Neural progenitor cell (in vitro differentiated cells): ENCODE data around the gene DUSP6. TPM values are rescaled to one million over a fixed set of nuclear protein-coding genes. Genes with fewer than 3 reads are reported as not detected.

Experiments used
- DNase-seq: peaks from one replicate; pipeline ENCODE4 v3.0.0-alpha.2; 2016; ENCODE audit warnings: low spot score
- H2AFZ ChIP-seq: fragments of 200-600 bp; sonication (generic); replicated peaks from 2 replicates; pipeline ENCODE4 v1.6.1; 2016; ENCODE audit warnings: antibody characterized with exemption
- H3F3A ChIP-seq: fragments of 200-600 bp; sonication (generic); 2 replicates; pipeline ENCODE4 v1.6.1; 2016; ENCODE audit warnings: antibody characterized with exemption, low read depth
- H3K27ac ChIP-seq: fragments of 200-600 bp; sonication (generic); 2 replicates; pipeline ENCODE4 v1.5.1; 2016; ENCODE audit warnings: mild to moderate bottlenecking
- H3K27me3 ChIP-seq: fragments of 200-600 bp; sonication (generic); 2 replicates; pipeline ENCODE4 v1.6.1; 2016; ENCODE audit warnings: mild to moderate bottlenecking, moderate library complexity
- H3K36me3 ChIP-seq: fragments of 200-600 bp; sonication (generic); 2 replicates; pipeline ENCODE4 v1.5.1; 2016
- H3K4me1 ChIP-seq: fragments of 200-600 bp; sonication (generic); 2 replicates; pipeline ENCODE4 v1.6.1; 2016; ENCODE audit warnings: mixed run types
- H3K4me2 ChIP-seq: fragments of 200-600 bp; sonication (generic); 2 replicates; pipeline ENCODE4 v1.6.1; 2016
- H3K4me3 ChIP-seq: fragments of 200-600 bp; sonication (generic); 2 replicates; pipeline ENCODE4 v1.5.1; 2016
- H3K79me2 ChIP-seq: fragments of 200-600 bp; sonication (generic); 2 replicates; pipeline ENCODE4 v1.6.1; 2016; ENCODE audit warnings: low read depth
- H3K9ac ChIP-seq: fragments of 200-600 bp; sonication (generic); 2 replicates; pipeline ENCODE4 v1.6.1; 2016
- H3K9me3 ChIP-seq: fragments of 200-600 bp; sonication (generic); 2 replicates; pipeline ENCODE4 v1.5.1; 2016; ENCODE audit warnings: low read depth
- H4K20me1 ChIP-seq: fragments of 200-600 bp; sonication (generic); 2 replicates; pipeline ENCODE4 v1.6.1; 2016; ENCODE audit warnings: low read depth
- H3K27ac Mint-ChIP-seq: 3 replicates; pipeline ENCODE4 v1.8.0; 2021; ENCODE audit warnings: mixed read lengths
- H3K27me3 Mint-ChIP-seq: 2 replicates; pipeline ENCODE4 v1.8.0; 2022; ENCODE audit warnings: low read depth, mild to moderate bottlenecking, inconsistent platforms, moderate library complexity, mixed read lengths; ENCODE audit not compliant: insufficient read depth
- H3K36me3 Mint-ChIP-seq: 3 replicates; pipeline ENCODE4 v1.8.0; 2021; ENCODE audit warnings: mixed read lengths
- H3K4me1 Mint-ChIP-seq: 3 replicates; pipeline ENCODE4 v1.8.0; 2021; ENCODE audit warnings: mixed read lengths
- H3K4me3 Mint-ChIP-seq: 3 replicates; pipeline ENCODE4 v1.8.0; 2021; ENCODE audit warnings: mild to moderate bottlenecking, moderate library complexity, mixed read lengths
- H3K9me3 Mint-ChIP-seq: 3 replicates; pipeline ENCODE4 v1.8.0; 2020; ENCODE audit warnings: mixed read lengths
- EZH2 ChIP-seq: fragments of 200-600 bp; sonication (generic); IDR thresholded peaks from 2 replicates; pipeline ENCODE4 v1.6.1; 2017; ENCODE audit warnings: antibody characterized with exemption, mild to moderate bottlenecking, moderate library complexity
- EZH2phosphoT487 ChIP-seq: fragments of 200-600 bp; sonication (generic); IDR thresholded peaks from 2 replicates; pipeline ENCODE4 v1.6.1; 2017; ENCODE audit warnings: antibody characterized with exemption
- total RNA-seq: library from RNA; depleted of rRNA; stranded (reverse); fragments of >200 nt; gene quantifications from 2 replicates; pipeline ENCODE4 v1.2.3, GENCODE V29; 2015; ENCODE audit warnings: low replicate concordance
- TF ChIP-seq, protein P1 (sequence below): fragments of 200-600 bp; sonication (generic); IDR thresholded peaks from 2 replicates; pipeline ENCODE4 v1.5.1; 2017; ENCODE audit warnings: antibody characterized with exemption, mild to moderate bottlenecking

The DUSP6 gene
- total RNA-seq, 1 donor from 2014 or later: 12.5 TPM

DNA sequence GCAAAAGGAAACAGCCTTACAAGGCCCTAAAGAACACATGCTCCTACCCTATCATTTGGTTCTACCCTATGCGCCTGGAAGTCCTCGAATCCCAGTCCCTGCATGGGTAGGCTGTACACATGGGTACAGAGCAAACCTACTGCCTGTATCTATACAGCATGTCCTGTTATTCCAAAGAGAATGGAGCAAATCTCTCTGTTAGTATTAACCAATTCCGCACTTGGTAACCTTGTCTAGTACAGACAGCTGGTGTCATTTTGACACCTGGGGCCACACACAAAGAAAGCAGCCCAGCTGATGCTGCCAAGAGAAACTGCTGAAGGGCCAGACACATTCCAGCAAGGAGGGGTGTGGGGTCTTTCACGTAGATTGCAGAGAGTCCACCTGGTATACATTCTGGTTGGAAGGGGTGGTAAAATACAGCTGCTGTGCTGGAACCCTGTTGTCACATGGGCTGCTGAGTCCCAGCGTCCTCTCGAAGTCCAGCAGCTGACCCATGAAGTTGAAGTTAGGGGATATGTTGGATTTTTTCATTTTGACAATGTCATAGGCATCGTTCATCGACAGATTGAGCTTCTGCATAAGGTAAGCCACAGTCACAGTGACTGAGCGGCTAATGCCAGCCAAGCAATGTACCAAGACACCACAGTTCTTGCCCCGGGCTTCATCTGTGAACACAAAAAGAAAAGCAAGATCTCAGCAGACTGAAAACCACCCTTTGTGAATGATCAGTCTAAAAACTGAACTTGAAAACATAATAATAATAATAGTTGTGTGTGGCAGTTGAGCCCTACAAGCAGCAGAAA lies 3.2 kb downstream of the DUSP6 start:
- Mint-ChIP-seq H3K36me3 (peaks cover 30% of the 10 kb centered on the region), H3K27ac (peak overlapping the region; percentile 11), H3K9me3 (no peaks in the 10 kb centered on the region), H3K4me1 (peaks cover 55% of the 10 kb centered on the region), H3K27me3 (peaks cover 11% of the 10 kb centered on the region), H3K4me3 (peak overlapping the region; percentile 97)
- Histone ChIP-seq H4K20me1 (peaks cover 51% of the 10 kb centered on the region), H3K4me1 (peaks cover 66% of the 10 kb centered on the region), H3K4me3 (peak overlapping the region; percentile 68), H3K9me3 (no peaks in the 10 kb centered on the region), H3K4me2 (peak overlapping the region; percentile 97), H3F3A (peaks cover 84% of the 10 kb centered on the region), H3K79me2 (peaks cover 31% of the 10 kb centered on the region), H3K9ac (no peak overlapping the region), H3K27me3 (peaks cover 51% of the 10 kb centered on the region), H2AFZ (no peak overlapping the region), H3K27ac (no peak overlapping the region), H3K36me3 (no peaks in the 10 kb centered on the region)
- peak; percentile 30 for DNase-seq
- no peak for TF ChIP-seq EZH2
- TF ChIP-seq EZH2phosphoT487: no peak
- TF ChIP-seq, protein P1, sequence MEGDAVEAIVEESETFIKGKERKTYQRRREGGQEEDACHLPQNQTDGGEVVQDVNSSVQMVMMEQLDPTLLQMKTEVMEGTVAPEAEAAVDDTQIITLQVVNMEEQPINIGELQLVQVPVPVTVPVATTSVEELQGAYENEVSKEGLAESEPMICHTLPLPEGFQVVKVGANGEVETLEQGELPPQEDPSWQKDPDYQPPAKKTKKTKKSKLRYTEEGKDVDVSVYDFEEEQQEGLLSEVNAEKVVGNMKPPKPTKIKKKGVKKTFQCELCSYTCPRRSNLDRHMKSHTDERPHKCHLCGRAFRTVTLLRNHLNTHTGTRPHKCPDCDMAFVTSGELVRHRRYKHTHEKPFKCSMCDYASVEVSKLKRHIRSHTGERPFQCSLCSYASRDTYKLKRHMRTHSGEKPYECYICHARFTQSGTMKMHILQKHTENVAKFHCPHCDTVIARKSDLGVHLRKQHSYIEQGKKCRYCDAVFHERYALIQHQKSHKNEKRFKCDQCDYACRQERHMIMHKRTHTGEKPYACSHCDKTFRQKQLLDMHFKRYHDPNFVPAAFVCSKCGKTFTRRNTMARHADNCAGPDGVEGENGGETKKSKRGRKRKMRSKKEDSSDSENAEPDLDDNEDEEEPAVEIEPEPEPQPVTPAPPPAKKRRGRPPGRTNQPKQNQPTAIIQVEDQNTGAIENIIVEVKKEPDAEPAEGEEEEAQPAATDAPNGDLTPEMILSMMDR: no peak

DNA sequence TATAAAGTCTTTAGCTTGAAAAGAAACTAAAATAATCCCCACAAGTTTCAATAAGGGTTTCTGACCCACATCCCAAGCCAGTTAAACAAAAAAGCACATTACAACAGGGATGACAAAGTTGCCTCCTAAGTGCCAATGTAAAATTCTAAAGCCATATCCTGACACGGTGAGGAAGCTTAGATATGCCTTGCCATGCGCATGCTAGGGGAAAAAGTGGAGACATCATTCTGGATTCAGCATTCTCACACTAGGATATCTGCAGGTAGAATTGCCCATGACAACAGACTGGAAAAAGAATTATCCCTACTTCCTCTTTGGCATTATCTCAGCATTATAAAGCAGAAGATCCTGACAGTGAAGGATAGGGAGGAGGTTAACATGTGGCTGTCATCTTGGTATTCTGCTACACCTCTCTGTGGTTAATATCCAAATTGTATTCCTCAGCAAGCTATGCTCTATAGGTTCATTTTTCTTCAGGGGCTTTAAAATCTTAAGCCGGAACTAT lies 4.9 kb downstream of the DUSP6 start:
- peak overlapping the region; percentile 76 for H3K4me2 ChIP-seq
- Mint-ChIP-seq H3K4me1 (peaks cover 67% of the 10 kb centered on the region), H3K36me3 (peaks cover 33% of the 10 kb centered on the region), H3K9me3 (peaks cover 4% of the 10 kb centered on the region), H3K27me3 (peaks cover 6% of the 10 kb centered on the region), H3K4me3 (peak overlapping the region; percentile 74), H3K27ac (peak overlapping the region; percentile 29)
- H3K4me1 ChIP-seq: peaks cover 73% of the 10 kb centered on the region
- no peaks in the 10 kb centered on the region for H3K9me3 ChIP-seq
- no peak for DNase-seq
- peaks cover 68% of the 10 kb centered on the region for H3F3A ChIP-seq
- H3K27me3 ChIP-seq: peaks cover 51% of the 10 kb centered on the region
- H3K9ac ChIP-seq: no peak overlapping the region
- no peak overlapping the region for H3K27ac ChIP-seq
- no peak overlapping the region for H3K4me3 ChIP-seq
- H4K20me1 ChIP-seq: peaks cover 51% of the 10 kb centered on the region
- H2AFZ ChIP-seq: no peak overlapping the region
- TF ChIP-seq, protein P1: no peak
- TF ChIP-seq EZH2phosphoT487: no peak
- TF ChIP-seq EZH2: no peak
- H3K79me2 ChIP-seq: peaks cover 31% of the 10 kb centered on the region
- no peaks in the 10 kb centered on the region for H3K36me3 ChIP-seq

DNA sequence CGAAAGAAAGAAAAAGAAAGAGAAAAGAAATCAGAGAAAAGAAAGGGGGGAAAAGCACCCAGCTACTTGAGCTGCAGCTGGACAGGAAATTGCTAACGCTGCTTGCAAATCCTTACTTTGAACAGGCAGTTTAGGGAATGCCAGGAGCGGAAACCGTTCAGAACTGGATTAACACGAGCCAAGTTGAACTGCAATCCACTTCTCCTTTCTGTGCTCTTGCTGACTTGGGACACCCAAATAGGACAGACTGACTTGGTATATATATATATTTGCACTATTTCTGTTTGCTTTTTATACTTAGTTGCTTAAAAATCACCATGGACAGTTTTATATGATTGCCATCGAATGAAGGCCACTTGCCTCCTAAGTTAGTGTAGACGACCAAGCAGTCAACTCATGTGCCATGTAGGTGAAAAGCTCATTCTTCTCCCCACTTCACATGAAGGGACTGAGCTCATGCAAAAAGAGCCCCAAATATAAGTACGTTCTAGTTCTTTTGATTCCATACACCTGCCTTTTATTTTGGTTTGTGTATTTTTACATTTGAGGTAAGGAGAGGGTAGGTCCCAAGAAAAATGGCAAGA lies 5.5 kb downstream of the DUSP6 start:
- Mint-ChIP-seq H3K27ac (peak overlapping the region; percentile 95), H3K9me3 (peaks cover 7% of the 10 kb centered on the region), H3K4me3 (peak overlapping the region; percentile 74), H3K4me1 (peaks cover 69% of the 10 kb centered on the region), H3K27me3 (peaks cover 6% of the 10 kb centered on the region), H3K36me3 (peaks cover 33% of the 10 kb centered on the region)
- peak; percentile 43 for DNase-seq
- Histone ChIP-seq H3K9me3 (no peaks in the 10 kb centered on the region), H4K20me1 (peaks cover 50% of the 10 kb centered on the region), H3K27ac (peak overlapping the region; percentile 85), H3F3A (peaks cover 62% of the 10 kb centered on the region), H3K4me2 (peak overlapping the region; percentile 76), H3K79me2 (peaks cover 31% of the 10 kb centered on the region), H3K4me1 (peaks cover 73% of the 10 kb centered on the region), H3K4me3 (peak overlapping the region; percentile 37), H2AFZ (no peak overlapping the region), H3K36me3 (no peaks in the 10 kb centered on the region), H3K27me3 (peaks cover 51% of the 10 kb centered on the region), H3K9ac (no peak overlapping the region)
- TF ChIP-seq, protein P1: no peak
- no peak for TF ChIP-seq EZH2phosphoT487
- no peak for TF ChIP-seq EZH2
